ENCODE results near the gene CCDC88A.
"Not testable (repeated sequence)": the region's sequence is repeated elsewhere in the genome, so short reads cannot be mapped to it uniquely, and the experiment has no call there.

Gene CCDC88A

GRCh38 chr2:55277310-55277709 is 142.3 kb downstream of the CCDC88A start:
- ChIA-PET CTCF (no interaction called here), POLR2A (no interaction called here)
- H3K4me3 ChIP-seq (ENCODE audit: low read depth, low read length) = no peak overlapping the region

GRCh38 chr2:55274346-55274745 is 145.3 kb downstream of the CCDC88A start:
- H3K4me3 ChIP-seq (ENCODE audit: low read depth, low read length); POLR2A ChIA-PET; DNase-seq (ENCODE audit: low read depth, low spot score); CTCF ChIA-PET: not testable (repeated sequence)

More at GRCh38 chr2:55277310-55277709, 142.3 kb downstream of the CCDC88A start:
- TF ChIP-seq CTCF (IDR thresholded peaks at IDR 0.05; ENCODE audit: insufficient read depth, low read length, missing control alignments) = no peak
- DNase-seq (ENCODE audit: low read depth, low spot score) = no peak

GRCh38 chr2:55269645-55269990 is 150.0 kb downstream of the CCDC88A start:
- peak overlapping the region; percentile 96 for H3K4me3 ChIP-seq (ENCODE audit: low read depth, low read length)
- no peak for DNase-seq (ENCODE audit: low read depth, low spot score)
- ChIA-PET CTCF (interaction anchor here (0.7 to 1.6 kb wide), 3 partner anchors 9 to 370 kb away, joined by 3 to 4 read pairs (median 3); no protein-coding TSS in a partner anchor), POLR2A (no interaction called here)
- TF ChIP-seq CTCF (IDR thresholded peaks at IDR 0.05; ENCODE audit: insufficient read depth, low read length, missing control alignments) = no peak

- peak within 1 kb of the TSS; percentile 96 for H3K4me3 ChIP-seq (ENCODE audit: low read depth, low read length)
- POLR2A ChIA-PET = interaction anchor here (0.7 kb wide), 1 partner anchor 15 kb away, joined by 3 read pairs; no protein-coding TSS in a partner anchor
- CTCF ChIA-PET = interaction anchor here (0.7 to 1.6 kb wide), 4 partner anchors 9 to 369 kb away, joined by 3 to 4 read pairs (median 3); no protein-coding TSS in a partner anchor
- TF ChIP-seq CTCF (IDR thresholded peaks at IDR 0.05; ENCODE audit: insufficient read depth, low read length, missing control alignments) = peak; percentile 18
- peak; percentile 53 for DNase-seq (ENCODE audit: low read depth, low spot score)
Observed at GRCh38 chr2:55268907-55269644, 150.6 kb downstream of the CCDC88A start, which contains the start of gene MTIF2. TSS of gene MTIF2 (minus strand) at chr2:55269231. CDS start at chr2:55263858, 5,373 bp downstream.

- H3K4me3 ChIP-seq (ENCODE audit: low read depth, low read length) = peak overlapping the region; percentile 96
- no peak for DNase-seq (ENCODE audit: low read depth, low spot score)
- TF ChIP-seq CTCF (IDR thresholded peaks at IDR 0.05; ENCODE audit: insufficient read depth, low read length, missing control alignments) = no peak
- POLR2A ChIA-PET = interaction anchor here (0.7 kb wide), 1 partner anchor 14 kb away, joined by 3 read pairs; no protein-coding TSS in a partner anchor
- CTCF ChIA-PET = interaction anchor here (0.9 to 1.1 kb wide), 2 partner anchors 9 to 23 kb away, joined by 3 read pairs; no protein-coding TSS in a partner anchor
Observed at GRCh38 chr2:55268288-55268906, 151.3 kb downstream of the CCDC88A start.

- CTCF ChIA-PET = interaction anchor here (0.6 to 1.2 kb wide), 3 partner anchors 8 to 172 kb away, joined by 3 to 4 read pairs (median 3); no protein-coding TSS in a partner anchor
- DNase-seq (ENCODE audit: low read depth, low spot score); H3K4me3 ChIP-seq (ENCODE audit: low read depth, low read length); POLR2A ChIA-PET: not testable (repeated sequence)
Observed at GRCh38 chr2:55259586-55259985, 160.1 kb downstream of the CCDC88A start.

- CTCF ChIA-PET = no interaction called here
- POLR2A ChIA-PET = no interaction called here
Observed at GRCh38 chr2:55252832-55253231, 166.8 kb downstream of the CCDC88A start.

More at GRCh38 chr2:55252832-55253231, 166.8 kb downstream of the CCDC88A start:
- DNase-seq (ENCODE audit: low read depth, low spot score) = no peak
- TF ChIP-seq CTCF (IDR thresholded peaks at IDR 0.05; ENCODE audit: insufficient read depth, low read length, missing control alignments) = no peak
- H3K4me3 ChIP-seq (ENCODE audit: low read depth, low read length) = no peak overlapping the region

Measured in AG04449 (cell line).